Measurements from ENCODE around the gene CPM.

CPM gene

DNA sequence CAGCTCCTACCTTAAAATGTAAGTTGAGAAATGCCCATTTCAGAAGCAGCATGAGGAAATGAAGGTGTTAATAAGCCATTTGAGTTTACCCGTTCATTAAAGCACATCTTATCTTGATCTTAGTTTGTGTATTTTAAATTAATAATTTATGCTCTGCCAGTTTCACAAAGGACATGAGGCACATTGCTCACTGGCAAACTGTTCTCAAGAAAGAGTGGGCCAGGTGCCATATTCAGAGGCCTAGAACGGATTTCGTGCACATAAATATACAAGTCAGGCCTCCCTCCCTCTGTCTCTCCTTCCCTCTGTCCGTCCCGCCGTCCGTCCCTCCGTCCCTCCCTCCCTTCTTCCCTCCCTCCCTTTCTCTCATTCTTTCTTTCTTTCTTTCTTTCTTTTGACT lies 29.5 kb downstream of the CPM start:
- no peak for DNase-seq

DNA sequence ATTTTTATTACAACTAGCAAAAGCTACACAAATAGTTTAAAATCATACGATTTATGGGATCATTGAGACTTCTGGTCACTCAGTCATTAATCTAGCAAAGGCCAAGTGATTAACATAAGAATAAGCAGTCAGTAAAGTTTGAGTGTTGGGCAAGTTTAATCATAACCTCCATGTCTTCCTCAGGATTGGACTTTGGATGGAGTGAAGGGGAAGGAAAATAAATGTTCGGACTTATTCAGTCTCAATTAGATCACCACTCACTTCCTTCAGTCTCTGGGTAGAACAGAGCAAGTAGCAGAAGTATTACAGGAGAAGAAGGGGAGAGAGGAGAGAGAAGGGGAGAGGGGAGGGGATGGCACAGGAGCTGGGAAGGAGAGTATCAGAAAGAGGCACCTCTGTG lies 31.4 kb downstream of the CPM start:
- no peak for DNase-seq

DNA sequence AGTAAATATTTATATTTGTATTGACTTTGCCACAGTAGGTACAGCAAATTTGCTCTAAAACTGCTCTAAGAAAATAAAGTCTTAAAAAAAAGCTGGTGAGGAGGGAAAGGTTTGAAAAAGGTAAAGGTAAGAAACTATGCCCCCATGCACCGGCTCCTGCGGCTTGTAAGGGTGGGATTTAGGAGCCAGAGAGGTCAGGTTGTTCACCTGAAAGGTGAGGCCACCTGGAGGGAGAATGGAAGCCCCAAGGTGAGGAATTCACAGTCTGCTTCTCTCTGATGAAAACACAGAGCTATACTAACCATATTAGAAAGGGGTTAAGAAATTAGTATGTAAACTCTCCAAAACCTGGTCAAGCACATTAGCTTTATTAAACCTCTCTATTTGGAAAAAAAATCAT lies 31.8 kb downstream of the CPM start:
- no peak for DNase-seq

DNA sequence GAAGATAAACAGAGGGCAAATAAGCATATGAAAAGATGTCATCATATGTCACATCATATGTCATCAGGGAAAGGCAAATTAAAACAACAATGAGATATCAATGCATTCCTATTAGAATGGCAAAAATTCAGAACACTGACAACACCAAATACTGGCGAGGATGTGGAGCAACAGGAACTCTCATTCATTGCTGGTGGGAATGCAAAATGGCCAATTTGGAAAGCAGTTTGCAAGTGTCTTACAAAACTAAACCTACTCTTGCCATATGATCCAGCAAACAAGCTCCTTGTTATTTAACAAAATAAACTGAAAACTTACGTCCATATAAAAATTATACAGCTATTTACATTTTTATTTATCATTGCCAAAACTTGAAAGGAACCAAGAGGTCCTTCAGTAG lies 32.7 kb downstream of the CPM start:
- no peak for DNase-seq

DNA sequence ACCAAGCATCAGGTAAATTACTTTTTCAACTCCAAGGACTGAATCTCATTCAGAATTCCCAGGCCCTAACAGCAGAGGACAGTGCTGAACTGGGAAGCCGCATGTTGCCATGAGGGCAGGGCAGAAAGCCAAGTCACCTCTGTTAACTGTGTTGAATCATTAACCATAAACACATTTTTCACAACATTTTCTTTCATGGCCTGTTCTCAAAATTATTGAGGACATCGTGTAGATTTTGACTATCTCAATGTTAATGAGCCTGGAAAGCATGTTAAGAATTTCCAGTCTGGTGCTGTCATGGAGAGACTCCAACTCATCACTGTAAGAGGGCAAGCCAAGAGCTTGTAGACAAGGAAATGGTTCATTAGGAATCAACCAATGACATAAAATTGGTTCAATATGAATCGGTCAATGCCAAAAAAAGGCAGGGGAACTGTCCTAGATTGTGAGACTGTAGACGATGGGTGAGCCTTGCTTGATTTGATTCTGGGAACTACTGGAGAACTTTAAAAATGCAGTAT lies 33.7 kb downstream of the CPM start:
- no peak for DNase-seq

DNA sequence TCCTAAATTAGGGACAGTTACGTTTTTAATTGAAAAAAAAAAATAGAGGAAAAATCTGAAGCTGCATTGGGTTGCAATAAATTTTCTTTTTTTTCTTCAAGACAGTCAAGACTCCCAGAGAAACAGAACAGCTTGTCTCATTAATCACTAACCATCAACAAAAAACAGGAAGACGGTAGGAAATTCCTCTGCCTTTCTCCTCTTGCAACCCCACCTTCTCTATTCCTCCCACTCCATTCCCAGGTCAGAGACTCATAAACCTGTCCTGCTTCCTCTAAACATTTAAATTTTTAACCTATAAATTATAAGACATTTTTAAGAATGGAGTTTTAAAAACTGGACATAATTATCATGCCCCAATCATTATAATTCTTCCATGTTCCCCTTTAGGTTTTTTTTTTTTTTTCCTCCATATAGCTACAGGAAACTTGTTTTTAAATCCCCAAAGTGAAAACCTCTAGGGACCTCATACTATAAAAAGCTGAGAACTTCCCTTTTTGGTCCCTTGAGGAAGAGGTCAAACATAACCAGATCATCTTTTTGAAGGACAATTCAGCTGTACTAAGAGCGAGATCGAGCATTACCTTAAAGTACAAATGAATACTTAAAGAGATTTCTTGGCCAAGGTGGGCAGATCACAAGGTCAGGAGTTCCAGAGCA lies 36.0 kb downstream of the CPM start:
- DNase-seq: no peak

DNA sequence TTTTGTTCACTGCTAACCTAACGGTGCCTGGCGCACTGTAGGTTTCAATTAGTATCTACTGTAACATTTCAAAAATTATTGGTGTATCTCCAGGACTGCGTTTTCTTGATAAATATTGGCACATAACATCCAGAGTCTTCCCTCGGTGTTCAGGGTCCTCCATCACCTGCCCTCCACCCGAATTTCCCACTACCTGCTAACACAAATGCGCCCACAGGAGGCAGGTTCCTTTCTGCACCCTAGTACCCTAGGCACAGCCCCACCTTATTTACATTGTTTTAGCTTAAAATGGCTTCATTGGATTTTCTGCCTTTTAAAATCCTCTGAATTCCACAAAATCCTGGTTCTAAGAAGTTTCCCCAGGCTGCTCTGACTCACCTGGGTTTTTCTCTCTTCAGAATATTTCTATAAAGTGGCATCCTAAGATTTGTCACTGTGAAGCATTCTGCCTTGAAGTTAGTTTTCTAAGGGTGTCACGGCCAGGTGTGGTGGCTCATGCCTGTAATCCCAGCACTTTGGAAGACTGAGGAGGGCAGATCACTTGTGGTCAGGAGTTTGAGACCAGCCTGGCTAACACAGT lies 38.6 kb downstream of the CPM start:
- DNase-seq: no peak

DNA sequence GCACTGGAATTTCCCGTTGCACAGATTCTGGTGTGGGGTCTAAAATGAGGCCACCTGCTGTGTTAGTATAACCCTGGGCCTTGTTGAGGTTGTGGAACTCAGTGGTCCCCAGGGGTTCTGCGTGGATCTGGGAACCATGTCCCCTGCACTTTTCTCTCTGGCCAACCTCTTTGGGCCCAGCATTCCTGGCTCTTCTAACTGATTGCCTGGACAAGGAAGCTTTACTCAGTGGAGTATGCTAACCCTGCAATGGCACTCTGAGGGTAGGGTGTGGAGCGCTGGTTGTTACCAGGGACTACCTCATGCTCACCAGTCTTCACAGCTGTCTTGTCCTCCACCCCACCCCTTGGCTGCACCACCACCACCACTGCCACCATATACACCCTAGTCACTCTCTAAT lies 39.2 kb downstream of the CPM start:
- DNase-seq: no peak

DNA sequence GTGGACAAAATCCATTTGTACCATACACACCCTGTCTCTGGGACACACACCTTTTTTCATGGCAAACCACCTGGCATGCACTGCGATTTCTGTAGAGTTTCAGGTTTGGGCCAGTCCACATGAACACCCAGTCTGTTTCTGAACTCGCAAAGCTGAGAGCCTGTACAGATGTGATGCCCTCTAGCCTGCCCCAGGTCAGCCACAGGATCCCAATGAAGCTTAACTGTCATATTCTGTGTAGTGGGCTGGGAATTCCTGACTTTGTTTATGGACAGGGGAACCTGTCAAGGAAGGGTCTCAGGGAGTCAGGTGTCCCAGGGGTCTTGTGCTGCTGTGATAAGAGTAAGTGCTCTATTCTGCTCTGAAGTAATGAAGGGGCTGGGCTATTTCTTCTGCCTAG lies 39.8 kb downstream of the CPM start:
- DNase-seq: no peak

DNA sequence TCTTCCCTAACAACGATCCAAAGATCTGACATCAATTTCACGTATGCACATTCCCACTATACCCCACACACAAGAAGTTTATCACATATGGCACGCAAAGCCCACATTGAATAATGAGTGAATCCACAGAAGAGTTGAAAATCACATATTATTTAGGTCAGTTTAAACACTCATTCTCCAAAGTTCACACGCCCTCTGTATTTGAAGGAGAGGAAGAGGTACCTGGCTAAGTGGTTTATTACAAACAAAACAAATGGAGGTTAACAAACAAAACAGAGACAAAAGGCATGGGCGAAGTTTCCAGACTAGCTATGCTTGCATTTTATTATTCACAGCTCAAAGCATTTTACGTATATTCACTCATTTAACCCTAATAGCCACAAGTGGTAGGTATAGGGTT lies 41.8 kb downstream of the CPM start:
- no peak for DNase-seq

DNA sequence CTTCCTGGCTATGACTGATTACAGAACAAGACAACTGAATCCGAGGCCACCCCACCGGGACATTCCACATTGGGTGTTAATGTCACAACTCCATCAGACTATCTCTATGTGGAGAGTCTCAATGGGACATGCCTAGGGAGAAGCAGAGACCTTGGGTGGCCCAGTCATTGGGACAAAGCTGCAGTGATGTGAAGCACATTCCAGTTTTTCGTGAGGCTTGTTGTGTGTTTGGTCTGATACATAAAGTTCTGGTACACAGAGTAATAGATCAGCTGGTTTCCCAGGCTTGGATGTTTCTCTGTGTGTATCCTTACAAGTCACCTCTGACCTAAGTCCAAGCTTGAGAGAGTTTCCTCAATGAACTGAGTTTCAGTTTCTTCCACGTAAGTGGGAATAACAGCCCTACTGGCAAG lies 42.3 kb downstream of the CPM start:
- no peak for DNase-seq

DNA sequence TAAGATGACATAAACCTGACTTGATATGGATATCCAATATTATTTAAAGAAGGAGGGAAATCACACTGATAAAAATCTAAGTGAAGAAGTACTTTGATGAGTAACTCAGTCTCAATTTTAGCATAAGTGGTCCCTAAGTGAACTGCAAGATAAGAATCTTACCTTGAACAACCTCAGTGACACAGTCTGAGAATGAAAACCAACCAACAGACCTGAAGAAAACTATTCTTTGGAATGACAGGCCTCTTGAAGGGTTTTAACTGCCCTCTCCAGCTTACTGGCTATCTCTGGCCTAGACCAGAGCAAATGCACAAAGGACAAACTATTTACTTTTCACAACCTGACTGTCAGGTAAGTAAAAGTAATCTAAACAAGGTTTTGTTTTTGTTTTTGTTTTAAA lies 44.7 kb downstream of the CPM start:
- no peak for DNase-seq

DNA sequence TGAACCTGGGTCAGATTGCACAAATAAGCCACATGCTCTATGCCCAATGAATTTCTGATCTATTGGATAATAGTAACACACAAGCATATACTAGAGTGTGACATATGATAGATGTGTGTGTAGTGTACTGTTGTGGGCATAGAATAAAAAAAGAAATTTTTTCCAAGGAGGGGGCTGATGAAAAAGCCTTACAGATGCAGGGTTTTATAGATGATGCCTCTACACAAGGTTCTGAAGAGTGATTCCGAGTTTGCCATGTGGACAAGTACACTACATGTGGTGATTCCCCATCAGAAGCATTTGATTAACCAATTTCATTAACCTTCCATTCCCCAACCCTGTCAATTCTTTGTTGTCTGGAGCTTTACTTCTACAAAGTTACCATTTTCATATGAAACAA lies 45.3 kb downstream of the CPM start:
- no peak for DNase-seq

DNA sequence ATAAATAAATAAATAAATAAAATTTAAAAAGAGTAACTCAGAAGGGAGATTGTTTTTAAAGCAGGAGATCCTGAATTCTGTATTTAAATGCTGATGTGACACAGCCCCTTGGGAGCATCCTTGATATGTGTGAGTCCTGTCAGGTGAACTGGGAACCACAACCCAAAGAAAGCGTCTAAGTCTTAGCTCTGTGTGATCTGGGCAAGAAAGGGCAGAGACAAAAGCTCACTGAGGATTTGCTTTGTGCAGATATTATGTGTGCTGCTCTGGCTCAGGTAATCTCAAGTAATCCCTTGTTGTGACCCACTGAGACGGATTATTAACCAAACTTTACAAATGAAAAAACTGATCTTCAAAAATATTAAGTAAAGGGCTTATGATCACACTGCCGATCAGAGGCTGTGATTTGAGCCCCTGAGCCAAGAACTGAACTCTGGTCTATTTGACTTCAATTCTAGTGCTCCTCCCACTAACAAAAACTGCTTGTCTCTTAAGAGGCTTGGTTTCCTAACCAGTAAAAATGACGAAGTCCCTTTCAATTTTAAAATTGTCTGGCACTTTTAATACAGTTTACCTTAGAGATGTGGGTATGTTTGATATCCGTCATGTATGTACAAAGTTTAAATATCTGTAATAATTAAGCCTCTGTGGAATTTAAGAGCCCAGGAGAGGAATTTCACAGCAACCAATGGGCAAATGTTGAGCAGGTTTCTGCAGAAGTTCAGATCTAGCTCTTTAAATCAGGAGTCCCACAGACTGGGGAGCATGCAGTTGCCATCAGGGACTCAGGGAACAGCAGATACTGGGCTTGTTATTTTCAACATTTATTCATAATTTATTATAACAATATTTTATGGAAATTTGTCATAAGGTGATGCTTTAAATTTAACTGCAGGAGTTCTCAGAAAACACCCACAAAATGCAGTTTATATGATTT lies 46.1 kb downstream of the CPM start:
- no peak for DNase-seq

DNA sequence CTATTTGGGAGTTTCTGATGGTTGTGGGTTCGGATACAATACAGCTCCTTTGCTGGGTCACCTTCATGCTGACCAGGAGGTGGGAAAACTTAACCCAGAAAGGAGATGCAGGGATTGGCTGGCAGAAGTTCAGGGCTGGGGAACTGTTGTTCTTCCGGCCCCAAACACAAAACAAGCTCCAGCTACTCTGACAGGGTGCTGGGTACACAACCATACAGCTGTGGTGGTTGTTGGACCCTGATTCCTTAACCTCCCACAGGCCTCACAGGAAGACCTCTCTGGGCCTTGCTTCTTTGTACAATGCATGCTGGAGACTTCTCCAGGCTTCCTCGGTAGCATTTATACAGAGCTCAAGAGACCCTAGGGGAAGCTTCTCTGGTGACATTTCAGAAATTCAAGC lies 47.6 kb downstream of the CPM start:
- no peak for DNase-seq

DNA sequence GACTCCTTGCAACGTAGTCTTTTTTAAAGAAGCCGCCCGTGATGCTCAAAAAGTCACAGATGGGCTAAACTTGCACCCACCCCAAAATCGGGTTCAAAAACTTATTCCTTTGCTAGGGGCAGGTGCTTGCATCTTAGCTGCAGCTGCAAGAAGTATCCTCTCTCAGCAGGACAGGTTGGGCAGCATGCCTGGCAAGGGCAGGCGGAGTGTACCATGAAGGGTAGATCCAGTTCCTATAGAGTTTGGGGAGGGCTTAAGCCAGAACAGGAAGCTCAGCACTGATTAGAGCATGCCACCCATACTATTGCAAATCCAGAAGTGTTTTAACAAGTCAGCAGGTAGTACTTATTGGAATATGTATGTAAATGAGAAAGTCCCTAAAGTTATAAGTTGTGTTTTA lies 48.7 kb downstream of the CPM start:
- no peak for DNase-seq

DNA sequence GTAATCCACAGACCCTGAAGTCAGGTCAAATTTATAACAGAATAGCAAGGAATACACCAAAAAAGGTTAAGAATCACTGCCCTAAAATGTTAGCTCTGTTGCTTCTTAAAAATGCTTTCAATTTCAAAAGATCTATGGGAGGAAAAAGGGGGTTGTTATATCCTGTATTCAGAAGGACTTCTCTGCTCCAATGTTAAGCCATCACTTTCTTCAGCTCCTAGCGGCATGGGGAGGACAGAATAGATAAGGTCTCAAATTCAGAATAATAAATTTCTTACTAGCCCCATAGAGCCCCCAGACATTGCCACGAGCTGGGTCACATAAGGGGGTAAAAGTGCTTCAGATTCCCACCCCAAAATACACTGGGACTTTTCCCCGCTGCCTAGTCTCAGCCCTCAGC lies 49.8 kb downstream of the CPM start:
- no peak for DNase-seq

DNA sequence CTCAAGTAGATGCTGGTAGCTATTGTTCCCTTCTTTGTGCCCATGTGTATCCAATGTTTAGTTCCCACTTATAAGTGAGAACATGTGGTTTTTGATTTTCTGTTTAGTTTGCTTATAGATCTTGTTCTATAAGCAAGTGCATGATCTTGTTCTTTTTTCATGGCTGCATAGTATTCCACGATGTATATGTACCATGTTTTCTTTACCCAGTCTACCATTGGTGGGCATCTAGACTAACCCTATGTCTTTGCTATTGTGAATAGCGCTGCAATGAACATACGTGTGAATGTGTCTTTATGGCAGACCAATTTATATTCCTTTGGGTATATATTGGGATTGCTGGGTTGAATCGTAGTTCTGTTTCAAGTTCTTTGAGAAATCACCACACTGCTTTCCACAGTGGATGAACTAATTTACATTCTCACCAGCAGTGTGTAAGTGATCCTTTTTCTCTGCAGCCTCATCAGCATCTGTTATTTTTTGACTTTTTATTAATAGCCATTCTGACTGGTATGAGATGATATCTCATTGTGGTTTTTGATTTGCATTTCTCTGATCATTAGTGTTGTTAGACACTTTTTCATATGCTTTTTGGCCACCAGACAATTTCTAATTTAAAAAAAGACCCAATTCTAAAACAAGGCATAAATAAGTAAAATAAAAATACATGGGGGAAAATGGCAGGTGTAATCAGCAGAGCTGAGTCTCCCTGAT lies 50.6 kb downstream of the CPM start:
- no peak for DNase-seq

DNA sequence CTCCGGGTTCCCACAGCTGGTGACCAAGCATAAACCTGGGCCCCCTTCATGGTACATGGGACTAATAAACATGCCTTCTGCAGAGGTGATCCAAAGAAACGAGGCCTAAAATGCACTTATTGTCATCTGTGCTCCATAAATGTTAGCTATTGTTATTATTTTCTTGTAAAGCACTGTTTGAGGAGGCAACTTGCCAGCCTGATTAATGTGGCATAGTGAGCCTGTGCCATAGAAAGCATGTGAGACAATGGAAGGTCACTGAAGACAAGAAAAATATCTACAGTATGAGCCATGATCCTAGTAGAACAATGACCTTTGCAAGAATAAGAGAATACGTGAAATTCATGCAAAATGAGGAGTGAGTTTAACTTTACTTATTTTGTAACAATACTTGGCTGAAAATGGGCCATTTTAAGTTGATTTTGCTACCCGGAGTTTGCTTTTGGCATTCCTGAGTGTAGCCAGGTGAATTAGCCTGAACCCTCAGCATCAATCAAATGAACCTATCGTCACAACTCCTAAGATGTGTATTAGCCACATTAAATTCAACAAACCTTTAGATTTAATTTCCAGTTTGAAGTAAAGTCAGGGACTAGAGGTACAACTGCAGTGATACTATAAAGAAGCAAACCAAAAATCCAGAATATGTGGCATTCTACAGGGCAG lies 52.2 kb downstream of the CPM start:
- DNase-seq: no peak

DNA sequence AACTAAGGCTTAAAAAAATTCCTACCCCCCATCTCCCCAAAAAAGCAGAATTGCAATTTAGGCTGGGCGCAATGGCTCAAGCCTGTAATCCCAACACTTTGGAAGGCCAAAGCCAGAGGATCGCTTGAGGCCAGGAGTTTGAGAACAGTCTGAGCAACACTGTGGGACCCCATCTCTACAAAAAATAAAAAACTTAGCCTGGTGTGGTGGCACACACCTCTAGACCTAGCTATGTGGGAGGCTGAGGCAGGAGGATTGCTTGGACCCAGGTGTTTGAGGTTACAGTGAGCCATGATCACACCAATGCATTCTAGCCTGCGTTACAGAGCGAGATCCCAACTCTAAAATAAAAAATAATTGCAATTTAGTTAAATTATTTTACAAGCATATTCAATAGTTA lies 54.1 kb downstream of the CPM start:
- DNase-seq: no peak

DNA sequence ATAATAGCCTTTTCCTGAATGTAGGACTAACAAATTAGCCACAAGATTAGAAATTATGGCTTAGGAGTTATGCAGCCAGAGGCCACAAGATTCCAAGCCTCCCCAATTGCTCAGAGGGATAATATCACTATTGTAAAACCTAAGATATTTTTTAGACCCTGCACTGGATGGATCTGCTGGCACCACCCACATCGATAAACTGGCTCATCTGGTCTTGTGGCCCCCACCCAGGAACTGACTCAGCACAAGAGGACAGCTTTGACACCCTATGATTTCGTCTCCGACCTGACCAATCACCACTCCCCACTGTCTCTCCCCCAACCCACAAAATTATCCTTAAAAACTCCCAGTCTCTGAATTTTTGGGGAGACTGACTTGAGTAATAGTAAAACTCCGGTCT lies 54.7 kb downstream of the CPM start:
- DNase-seq: no peak

DNA sequence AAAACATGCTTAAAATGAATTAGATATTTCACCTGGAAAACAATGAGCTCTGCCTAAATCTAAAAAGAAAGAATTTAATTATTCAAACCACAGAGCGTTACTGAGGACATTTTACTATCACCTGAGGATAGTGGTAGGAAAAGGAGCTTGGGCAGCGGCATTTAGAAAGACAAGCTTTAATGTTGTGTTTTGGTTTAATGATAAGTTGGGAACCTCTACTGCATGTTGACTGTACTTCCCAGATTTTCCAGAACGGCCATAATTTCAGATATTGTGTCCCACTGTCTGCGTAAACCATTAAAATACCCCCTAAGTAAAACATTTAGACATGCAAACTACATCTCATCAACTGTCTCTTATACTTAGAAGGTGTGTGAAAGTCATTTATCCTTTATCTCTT lies 55.4 kb downstream of the CPM start:
- DNase-seq: no peak

DNA sequence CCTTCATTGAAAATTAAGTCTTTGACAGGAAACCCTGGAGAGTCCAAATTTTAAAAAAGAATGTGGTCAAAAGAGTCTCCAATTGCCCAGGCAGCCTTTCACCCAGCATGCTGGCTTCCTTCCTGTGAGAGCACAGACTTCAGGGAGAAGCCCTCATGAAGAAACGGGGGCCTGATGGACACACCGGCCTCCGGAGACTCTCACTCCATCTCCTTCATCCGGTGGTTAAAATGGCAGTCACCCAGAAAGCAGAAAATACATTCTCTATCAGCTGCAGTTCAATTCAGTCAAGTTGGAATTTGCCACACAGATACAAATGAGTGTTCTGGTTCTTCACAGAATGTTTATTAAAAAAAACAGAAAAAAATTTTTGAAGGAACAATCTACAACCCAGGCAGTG lies 56.5 kb downstream of the CPM start:
- no peak for DNase-seq

Measured in activated CD4-positive, alpha-beta T cell treated with anti-CD3 and anti-CD28 coated beads, Interleukin-2, amount 50 U/mL, for 1 hour (primary cell).